Mucosa of rectum (tissue), 2 donors: Measurements from ENCODE around the gene ENPP3.

Experiments
- H3K27ac ChIP-seq, 2 donors: one replicate each; pipeline ENCODE4 v1.7.0; 2013; ENCODE audit warnings: inconsistent platforms in 2 of 2, low read depth in 2 of 2, low read length in 2 of 2
- H3K27me3 ChIP-seq, 2 donors: one replicate each; pipeline ENCODE4 v1.7.0; 2013; ENCODE audit warnings: low read length in 2 of 2; ENCODE audit not compliant: control insufficient read depth in 2 of 2, insufficient read depth in 2 of 2
- H3K36me3 ChIP-seq, 2 donors: one replicate each; pipeline ENCODE4 v1.7.0; 2013; ENCODE audit warnings: low read length in 2 of 2; ENCODE audit not compliant: control insufficient read depth in 2 of 2, insufficient read depth in 2 of 2
- H3K4me1 ChIP-seq, 2 donors: one replicate each; pipeline ENCODE4 v1.7.0; 2013; ENCODE audit warnings: low read length in 2 of 2, mild to moderate bottlenecking in 1 of 2; ENCODE audit not compliant: control insufficient read depth in 2 of 2, insufficient read depth in 2 of 2
- H3K4me3 ChIP-seq, 2 donors: one replicate each; pipeline ENCODE4 v1.7.0; 2013; ENCODE audit warnings: low read length in 2 of 2
- H3K9ac ChIP-seq, 2 donors: one replicate each; pipeline ENCODE4 v1.7.0; 2013; ENCODE audit warnings: low read length in 2 of 2, low read depth in 1 of 2, mild to moderate bottlenecking in 1 of 2
- H3K9me3 ChIP-seq, 2 donors: one replicate each; pipeline ENCODE4 v1.7.0; 2013; ENCODE audit warnings: low read length in 2 of 2; ENCODE audit not compliant: control insufficient read depth in 2 of 2
- donor health status: healthy.
- donor health status: Normal muscosa, but diverticular disease.

Gene ENPP3

GRCh38 chr6:131768964-131769363 lies 131.9 kb downstream of the ENPP3 start:
- no peaks in the 10 kb centered on the region for H3K4me1 ChIP-seq
- H3K27ac ChIP-seq = no peak overlapping the region

GRCh38 chr6:131769385-131770141 lies 132.5 kb downstream of the ENPP3 start:
- H3K9me3 ChIP-seq = no peaks in the 10 kb centered on the region
- no peak overlapping the region for H3K4me3 ChIP-seq
- H3K27me3 ChIP-seq = no peaks in the 10 kb centered on the region
- no peaks in the 10 kb centered on the region for H3K36me3 ChIP-seq
- no peak overlapping the region for H3K9ac ChIP-seq
- no peak overlapping the region for H3K27ac ChIP-seq
- H3K4me1 ChIP-seq = no peaks in the 10 kb centered on the region

More at GRCh38 chr6:131768964-131769363, 131.9 kb downstream of the ENPP3 start:
- Histone ChIP-seq H3K9ac (no peak overlapping the region), H3K4me3 (no peak overlapping the region), H3K27me3 (no peaks in the 10 kb centered on the region), H3K9me3 (no peaks in the 10 kb centered on the region), H3K36me3 (no peaks in the 10 kb centered on the region)

DNA sequence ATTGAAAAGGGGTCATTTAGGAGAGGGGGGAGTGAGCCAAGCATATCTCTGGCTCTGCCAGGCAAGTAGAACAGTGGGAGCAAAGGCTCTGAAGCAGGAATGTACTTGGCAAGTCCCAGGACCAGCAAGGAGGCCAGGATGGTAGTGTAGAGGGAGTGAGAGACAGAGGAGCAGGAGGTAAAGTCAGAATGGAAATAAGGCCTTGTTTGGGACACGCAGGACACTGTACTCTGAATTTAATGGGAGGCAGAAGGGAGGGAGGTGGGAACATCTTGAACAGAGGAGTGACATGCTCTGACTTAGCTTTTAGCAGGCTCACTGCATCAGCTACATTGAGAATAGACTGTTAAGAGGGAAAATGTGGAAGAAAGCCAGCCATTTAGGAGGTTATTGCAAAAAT lies 133.7 kb downstream of the ENPP3 start:
- H3K9ac ChIP-seq = no peak overlapping the region
- H3K9me3 ChIP-seq = no peaks in the 10 kb centered on the region
- no peak overlapping the region for H3K27ac ChIP-seq
- H3K36me3 ChIP-seq = no peaks in the 10 kb centered on the region
- H3K4me1 ChIP-seq = no peaks in the 10 kb centered on the region
- no peaks in the 10 kb centered on the region for H3K27me3 ChIP-seq
- no peak overlapping the region for H3K4me3 ChIP-seq

DNA sequence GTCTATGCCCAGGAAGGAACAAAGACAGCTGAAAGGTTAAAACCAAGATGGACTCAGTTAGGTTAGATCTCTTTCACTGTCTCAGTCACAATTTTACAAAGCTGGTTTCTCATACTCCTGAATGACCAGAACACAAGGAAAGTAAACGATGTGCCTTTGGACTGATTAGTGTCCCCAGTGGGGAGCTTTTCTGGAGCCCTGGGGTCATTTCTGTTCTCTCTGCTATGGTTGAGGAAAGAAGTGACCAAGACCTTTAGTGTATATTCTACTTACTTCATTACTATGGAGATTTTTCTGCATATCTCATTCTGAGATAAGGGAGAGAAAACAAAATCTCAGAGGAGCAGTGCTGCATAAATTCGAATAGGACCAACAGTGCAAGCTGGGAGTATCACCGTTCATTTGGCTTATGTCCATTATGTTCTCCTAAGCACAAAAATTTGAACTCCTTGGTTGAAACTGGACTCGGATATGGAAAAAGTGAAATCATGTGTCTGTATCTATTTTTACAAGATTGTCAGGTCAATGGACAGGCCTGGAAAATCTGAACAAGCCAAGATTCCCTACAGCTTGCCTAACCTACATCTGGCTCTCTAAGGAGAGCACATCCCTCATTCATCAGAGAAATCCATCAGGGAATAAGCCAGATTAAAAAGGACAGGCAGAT lies 136.3 kb downstream of the ENPP3 start:
- Histone ChIP-seq H3K27me3 (no peaks in the 10 kb centered on the region), H3K9ac (no peak overlapping the region), H3K27ac (no peak overlapping the region), H3K4me3 (no peak overlapping the region), H3K4me1 (peaks cover 4 to 6% of the 10 kb centered on the region in 2 donors), H3K36me3 (no peaks in the 10 kb centered on the region), H3K9me3 (no peaks in the 10 kb centered on the region)

DNA sequence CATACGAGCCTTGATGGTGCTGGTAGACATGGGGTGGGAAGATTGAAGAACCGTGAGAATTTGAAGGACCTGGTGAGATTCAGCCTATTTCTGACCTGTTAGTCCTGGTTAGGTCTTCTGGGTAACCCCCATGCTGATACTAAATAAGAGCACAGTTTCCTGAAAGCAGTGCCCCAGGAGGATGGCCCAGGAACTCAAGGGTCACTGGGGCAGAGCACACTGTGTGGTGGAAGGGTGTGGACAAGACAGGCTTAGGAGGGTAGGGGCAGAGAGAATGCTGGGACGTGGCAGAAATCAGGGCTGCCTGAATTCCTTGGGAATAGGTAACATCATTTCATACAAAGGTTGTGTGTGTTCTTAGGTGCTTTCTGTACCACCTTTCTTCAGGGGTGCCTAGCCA lies 138.8 kb downstream of the ENPP3 start:
- Histone ChIP-seq H3K4me3 (no peak overlapping the region), H3K9me3 (no peaks in the 10 kb centered on the region), H3K4me1 (peaks cover 4 to 6% of the 10 kb centered on the region in 2 donors), H3K27ac (no peak overlapping the region), H3K27me3 (no peaks in the 10 kb centered on the region), H3K9ac (no peak overlapping the region), H3K36me3 (no peaks in the 10 kb centered on the region)

DNA sequence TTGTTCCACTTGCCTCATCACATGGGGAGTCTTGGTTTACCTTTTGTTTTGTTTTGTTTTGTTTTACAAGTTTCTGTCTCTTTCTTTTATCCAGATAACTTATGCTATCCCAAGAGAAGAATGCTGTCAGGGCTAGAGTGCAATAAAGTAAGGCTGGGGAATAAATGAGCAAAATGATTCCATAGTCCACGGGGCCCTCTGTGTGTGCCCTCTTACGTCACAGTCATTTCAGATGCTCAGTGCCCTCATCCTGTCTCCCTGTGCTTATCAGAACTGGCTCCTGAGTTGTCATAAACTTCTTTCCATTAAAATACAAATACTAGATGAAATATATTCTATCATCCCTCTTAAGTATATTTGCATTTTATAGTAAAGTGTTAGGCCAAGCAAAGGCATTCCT lies 139.9 kb downstream of the ENPP3 start:
- Histone ChIP-seq H3K9me3 (no peaks in the 10 kb centered on the region), H3K27me3 (no peaks in the 10 kb centered on the region), H3K4me1 (peaks cover 4 to 6% of the 10 kb centered on the region in 2 donors), H3K36me3 (no peaks in the 10 kb centered on the region), H3K27ac (no peak overlapping the region), H3K9ac (no peak overlapping the region), H3K4me3 (no peak overlapping the region)

GRCh38 chr6:131778169-131778568 lies 141.1 kb downstream of the ENPP3 start:
- H3K27ac ChIP-seq = no peak overlapping the region

GRCh38 chr6:131779304-131779703 lies 142.2 kb downstream of the ENPP3 start:
- Histone ChIP-seq H3K27ac (no peak overlapping the region), H3K9me3 (no peaks in the 10 kb centered on the region), H3K36me3 (no peaks in the 10 kb centered on the region), H3K4me3 (no peak overlapping the region), H3K4me1 (peaks cover 4 to 6% of the 10 kb centered on the region in 2 donors), H3K9ac (no peak overlapping the region), H3K27me3 (no peaks in the 10 kb centered on the region)

More at GRCh38 chr6:131778169-131778568, 141.1 kb downstream of the ENPP3 start:
- Histone ChIP-seq H3K4me1 (peaks cover 4 to 6% of the 10 kb centered on the region in 2 donors), H3K36me3 (no peaks in the 10 kb centered on the region), H3K9ac (no peak overlapping the region), H3K9me3 (no peaks in the 10 kb centered on the region), H3K27me3 (no peaks in the 10 kb centered on the region), H3K4me3 (no peak overlapping the region)

DNA sequence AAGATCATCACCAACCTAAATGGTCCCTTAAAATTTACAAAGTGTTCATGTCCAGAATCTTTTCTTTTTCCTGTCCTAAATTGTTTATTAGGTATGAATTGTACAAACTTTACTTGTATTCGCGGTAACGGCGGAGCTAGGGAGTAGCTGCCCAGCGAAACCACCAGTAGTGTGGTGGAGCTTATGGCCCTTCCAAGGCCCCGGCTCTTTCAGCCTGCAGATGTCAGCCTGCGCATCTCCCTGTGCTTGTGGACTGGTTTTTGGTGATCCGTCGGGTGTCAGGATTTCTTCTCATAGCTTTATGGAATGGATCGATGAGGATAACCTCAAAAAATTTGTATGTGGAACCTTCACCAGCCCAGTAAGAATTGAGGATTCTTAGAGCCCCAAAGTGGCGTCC lies 143.5 kb downstream of the ENPP3 start:
- H3K27ac ChIP-seq = no peak overlapping the region
- H3K36me3 ChIP-seq = no peaks in the 10 kb centered on the region
- no peaks in the 10 kb centered on the region for H3K27me3 ChIP-seq
- H3K9ac ChIP-seq = no peak overlapping the region
- H3K9me3 ChIP-seq = no peaks in the 10 kb centered on the region
- no peak overlapping the region for H3K4me3 ChIP-seq
- peaks cover 4 to 6% of the 10 kb centered on the region in 2 donors for H3K4me1 ChIP-seq

DNA sequence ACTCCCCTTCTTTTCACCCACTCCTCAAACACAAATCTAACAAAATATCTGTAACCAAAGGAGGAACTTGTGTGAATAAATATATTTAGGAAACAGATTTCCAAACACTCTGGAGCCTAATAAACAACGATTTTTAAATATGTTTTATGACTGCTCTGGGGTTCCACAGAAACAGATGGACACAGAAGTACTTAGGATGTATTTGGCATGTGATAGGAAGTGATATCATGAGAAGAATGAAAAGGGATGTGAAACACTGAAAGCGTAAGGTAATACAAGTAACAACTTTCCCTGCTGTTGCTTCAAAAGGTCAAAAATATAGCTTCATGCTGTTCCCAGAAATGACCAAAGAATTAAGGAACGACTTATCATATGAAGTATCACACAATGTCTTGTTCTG lies 144.6 kb downstream of the ENPP3 start:
- Histone ChIP-seq H3K4me3 (no peak overlapping the region), H3K36me3 (no peaks in the 10 kb centered on the region), H3K9ac (no peak overlapping the region), H3K27me3 (no peaks in the 10 kb centered on the region), H3K9me3 (no peaks in the 10 kb centered on the region), H3K4me1 (peaks cover 4% of the 10 kb centered on the region in 2 donors), H3K27ac (no peak overlapping the region)
